Measurements from ENCODE around the gene ETV2. TPM values are rescaled to one million over a fixed set of nuclear protein-coding genes. Genes with fewer than 3 reads are reported as not detected.
A peak's percentile ranks its signal among the peaks of the same experiment; 100 is the strongest.
"Not testable (repeated sequence)": the region's sequence is repeated elsewhere in the genome, so short reads cannot be mapped to it uniquely, and the experiment has no call there.

The ETV2 gene
- total RNA-seq, 1 experiment from 2014 or later: 0.75 TPM

DNA sequence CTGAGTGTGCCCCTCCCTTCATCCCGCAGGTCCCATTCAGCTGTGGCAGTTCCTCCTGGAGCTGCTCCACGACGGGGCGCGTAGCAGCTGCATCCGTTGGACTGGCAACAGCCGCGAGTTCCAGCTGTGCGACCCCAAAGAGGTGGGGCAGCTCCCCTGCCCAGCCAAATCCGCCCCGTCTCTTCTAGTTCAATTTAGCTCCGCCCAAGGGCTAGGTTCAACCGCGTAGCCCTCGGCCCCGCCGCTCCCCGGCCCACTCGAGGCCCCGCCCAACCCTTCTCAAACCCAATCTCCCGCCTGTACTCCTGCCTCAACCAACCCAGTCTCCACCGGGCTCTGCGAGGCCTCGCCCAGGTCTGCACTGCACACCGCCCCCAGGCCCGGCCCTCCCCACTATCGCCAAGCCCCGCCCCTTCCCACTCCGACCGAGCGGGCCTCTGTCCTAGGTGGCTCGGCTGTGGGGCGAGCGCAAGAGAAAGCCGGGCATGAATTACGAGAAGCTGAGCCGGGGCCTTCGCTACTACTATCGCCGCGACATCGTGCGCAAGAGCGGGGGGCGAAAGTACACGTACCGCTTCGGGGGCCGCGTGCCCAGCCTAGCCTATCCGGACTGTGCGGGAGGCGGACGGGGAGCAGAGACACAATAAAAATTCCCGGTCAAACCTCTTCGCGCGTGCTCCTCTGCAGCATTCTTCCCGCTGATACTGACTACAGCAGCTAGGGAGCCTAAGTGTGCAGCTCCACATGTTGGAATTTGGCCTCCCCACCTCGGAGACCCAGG, 2.9 kb downstream of the ETV2 start:
- Histone ChIP-seq H3K9me3 (ENCODE audit: low read length) (no peaks in the 10 kb centered on the region), H3K4me1 (ENCODE audit: low read length) (peaks cover 49% of the 10 kb centered on the region), H3K27ac (ENCODE audit: low read length) (peak overlapping the region; percentile 36), H4K20me1 (ENCODE audit: insufficient read depth, low read depth, low read length) (no peaks in the 10 kb centered on the region; the same call in 1 of the 2 replicates), H3K79me2 (ENCODE audit: low read length) (peaks cover 12% of the 10 kb centered on the region), H3K36me3 (ENCODE audit: insufficient read depth, low read length) (no peaks in the 10 kb centered on the region), H3K27me3 (ENCODE audit: low read length) (no peaks in the 10 kb centered on the region), H3K4me3 (ENCODE audit: low read length) (peak overlapping the region; percentile 77), H3K9ac (ENCODE audit: low read length) (peak overlapping the region; percentile 80), H3K4me2 (ENCODE audit: low read depth, low read length, poor library complexity, severe bottlenecking) (peak overlapping the region; percentile 98), H3K9me2 (replicated peaks; ENCODE audit: insufficient read depth, low read length) (no peaks in the 10 kb centered on the region), H2AFZ (ENCODE audit: low read length) (peak overlapping the region; percentile 30; the same call in 1 of the 2 replicates)
- peak; percentile 98 for DNase-seq

DNA sequence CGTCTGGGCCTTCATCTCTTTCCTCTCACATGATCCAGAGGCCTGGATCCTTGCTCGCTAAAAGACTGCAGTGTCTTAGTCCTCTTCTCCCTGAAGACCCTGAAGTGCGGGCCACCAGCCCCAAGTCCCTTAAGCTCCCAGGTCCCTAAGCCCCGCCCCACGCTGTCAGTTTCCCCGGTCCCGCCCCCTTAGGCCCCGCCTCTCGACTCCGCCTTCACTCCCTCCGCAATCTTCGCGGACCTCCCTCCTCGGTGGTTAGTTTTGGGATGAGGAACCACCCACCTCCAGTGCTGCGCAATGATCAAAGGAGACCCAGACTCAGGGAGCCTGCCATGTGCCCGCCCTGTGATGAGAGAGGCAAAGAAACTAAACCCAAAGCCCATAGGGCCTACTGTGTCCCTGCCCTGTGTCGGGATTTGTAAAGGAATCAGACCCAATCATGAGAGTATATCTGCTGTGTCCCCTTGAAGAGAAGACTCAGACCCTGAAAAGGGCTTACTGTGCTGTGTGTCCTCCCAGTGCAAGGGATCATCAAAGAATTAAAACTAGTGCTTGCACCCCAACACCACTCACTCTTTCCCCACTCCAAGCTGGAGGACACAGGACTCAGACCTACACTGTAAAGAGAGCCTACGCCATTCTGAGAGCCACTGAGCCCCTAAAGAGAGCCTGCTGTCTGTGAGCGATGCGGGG, 3.6 kb downstream of the ETV2 start:
- Histone ChIP-seq H2AFZ (ENCODE audit: low read length) (peak overlapping the region; percentile 30; the same call in 1 of the 2 replicates), H3K79me2 (ENCODE audit: low read length) (peaks cover 20% of the 10 kb centered on the region), H3K36me3 (ENCODE audit: insufficient read depth, low read length) (no peaks in the 10 kb centered on the region), H3K9ac (ENCODE audit: low read length) (peak overlapping the region; percentile 29; the same call in 1 of the 2 replicates), H3K9me3 (ENCODE audit: low read length) (no peaks in the 10 kb centered on the region), H3K9me2 (replicated peaks; ENCODE audit: insufficient read depth, low read length) (no peaks in the 10 kb centered on the region), H3K4me2 (ENCODE audit: low read depth, low read length, poor library complexity, severe bottlenecking) (peak overlapping the region; percentile 98), H3K4me3 (ENCODE audit: low read length) (peak overlapping the region; percentile 7; the same call in 1 of the 2 replicates), H3K27ac (ENCODE audit: low read length) (no peak overlapping the region), H3K27me3 (ENCODE audit: low read length) (no peaks in the 10 kb centered on the region), H4K20me1 (ENCODE audit: insufficient read depth, low read depth, low read length) (no peaks in the 10 kb centered on the region; the same call in 1 of the 2 replicates), H3K4me1 (ENCODE audit: low read length) (peaks cover 53% of the 10 kb centered on the region)
- peak; percentile 90 for DNase-seq

DNA sequence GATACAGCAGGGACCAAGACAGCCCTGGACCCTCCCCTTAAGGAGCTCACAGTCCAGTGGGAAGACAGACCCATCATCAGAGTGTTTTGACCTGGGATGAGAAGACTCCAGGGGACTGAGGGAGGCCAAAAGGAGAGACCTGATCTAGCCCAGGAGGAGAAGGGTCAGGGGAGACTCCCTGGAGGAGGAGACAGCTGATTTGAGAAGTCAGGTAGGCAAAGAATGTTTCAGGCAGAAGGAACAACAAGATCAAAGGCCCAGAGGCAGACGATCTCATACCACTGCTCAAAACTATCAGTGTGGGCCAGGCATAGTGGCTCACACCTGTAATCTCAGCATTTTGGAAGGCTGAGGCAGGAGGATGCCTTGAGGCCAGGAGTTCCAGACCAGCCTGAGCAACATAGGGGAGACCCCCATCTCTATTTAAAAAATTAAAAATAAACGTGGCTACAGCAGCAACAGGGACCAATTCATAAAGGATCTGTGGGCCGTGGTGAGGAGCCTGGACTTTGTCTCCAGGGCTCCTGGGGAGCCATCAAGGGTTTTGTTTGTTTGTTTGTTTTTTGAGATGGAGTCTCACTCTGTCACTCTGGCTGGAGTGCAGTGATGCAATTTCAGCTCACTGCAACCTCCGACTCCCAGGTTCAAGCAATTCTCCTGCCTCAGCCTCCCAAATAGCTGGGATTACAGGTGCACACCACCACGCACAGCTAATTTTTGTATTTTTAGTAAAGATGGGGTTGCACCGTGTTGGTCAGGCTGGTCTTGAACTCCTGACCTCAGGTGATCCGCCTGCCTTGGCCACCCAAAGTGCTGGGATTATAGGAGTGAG, 4.4 kb downstream of the ETV2 start:
- Histone ChIP-seq H3K9ac (ENCODE audit: low read length) (no peak overlapping the region), H3K27me3 (ENCODE audit: low read length) (no peaks in the 10 kb centered on the region), H3K79me2 (ENCODE audit: low read length) (peaks cover 27% of the 10 kb centered on the region), H3K9me3 (ENCODE audit: low read length) (no peaks in the 10 kb centered on the region), H3K9me2 (replicated peaks; ENCODE audit: insufficient read depth, low read length) (no peaks in the 10 kb centered on the region), H3K27ac (ENCODE audit: low read length) (no peak overlapping the region), H4K20me1 (ENCODE audit: insufficient read depth, low read depth, low read length) (no peaks in the 10 kb centered on the region; the same call in 1 of the 2 replicates), H3K4me2 (ENCODE audit: low read depth, low read length, poor library complexity, severe bottlenecking) (no peak overlapping the region), H3K36me3 (ENCODE audit: insufficient read depth, low read length) (peaks cover 2% of the 10 kb centered on the region; the same call in 1 of the 2 replicates), H3K4me1 (ENCODE audit: low read length) (peaks cover 53% of the 10 kb centered on the region), H2AFZ (ENCODE audit: low read length) (no peak overlapping the region), H3K4me3 (ENCODE audit: low read length) (no peak overlapping the region)
- no peak for DNase-seq

DNA sequence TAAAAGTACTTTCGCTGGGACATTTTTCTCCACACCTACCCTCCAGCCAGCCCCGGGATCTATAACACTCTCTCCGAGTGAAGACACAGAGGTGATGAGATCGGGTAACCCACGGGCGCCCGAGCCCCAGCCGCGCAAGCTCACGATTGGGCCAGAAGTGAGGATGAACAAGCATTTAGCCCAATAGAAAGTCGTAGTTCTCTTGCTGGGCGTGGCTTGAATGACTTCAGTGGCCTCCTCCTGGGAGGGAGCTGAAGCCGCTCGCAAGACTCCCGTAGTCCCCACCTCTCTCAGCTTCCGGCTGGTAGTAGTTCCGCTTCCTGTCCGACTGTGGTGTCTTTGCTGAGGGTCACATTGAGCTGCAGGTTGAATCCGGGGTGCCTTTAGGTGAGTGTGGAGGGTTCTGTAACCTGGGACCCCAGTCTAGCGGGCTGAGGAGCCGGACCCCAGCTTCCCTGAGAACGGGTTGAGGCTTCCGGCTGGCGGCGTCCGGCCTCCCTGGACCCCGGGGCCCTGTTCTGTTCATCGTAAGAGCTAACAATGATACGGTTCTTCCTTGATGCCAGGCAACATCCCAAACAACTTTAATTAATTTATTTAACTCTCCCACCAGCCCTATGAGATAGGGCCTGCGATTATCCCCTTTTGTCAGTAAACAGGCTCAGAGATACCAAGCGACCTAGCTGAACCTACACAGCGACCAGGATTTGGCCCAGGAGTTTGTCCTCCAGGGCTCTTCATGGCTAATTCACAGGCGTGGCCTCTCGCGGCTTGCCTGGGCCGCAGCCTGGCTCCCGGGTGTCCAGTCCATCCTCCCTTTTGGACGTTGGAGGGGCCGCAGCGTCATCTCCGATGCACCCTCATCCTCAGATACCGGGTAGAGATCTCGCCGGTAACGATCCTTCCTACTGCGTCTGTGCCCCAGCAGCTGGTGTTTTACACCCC, 6.7 kb downstream of the ETV2 start, which contains the start of gene COX6B1:
TSS of gene COX6B1 (plus strand) at position 307 of the 945 bp plus-strand sequence. CDS start 2,921 bp downstream, outside the sequence.
- H3K4me3 ChIP-seq (ENCODE audit: low read length): peak within 1 kb of the TSS; percentile 83
- H3K36me3 ChIP-seq (ENCODE audit: insufficient read depth, low read length): peaks cover 6% of the 10 kb centered on the region; the same call in 1 of the 2 replicates
- H3K4me2 ChIP-seq (ENCODE audit: low read depth, low read length, poor library complexity, severe bottlenecking): peak within 1 kb of the TSS; percentile 98
- no peaks in the 10 kb centered on the region for H3K9me3 ChIP-seq (ENCODE audit: low read length)
- H4K20me1 ChIP-seq (ENCODE audit: insufficient read depth, low read depth, low read length): no peaks in the 10 kb centered on the region; the same call in 1 of the 2 replicates
- peaks cover 33% of the 10 kb centered on the region for H3K4me1 ChIP-seq (ENCODE audit: low read length)
- H3K27me3 ChIP-seq (ENCODE audit: low read length): no peaks in the 10 kb centered on the region
- peaks cover 31% of the 10 kb centered on the region for H3K79me2 ChIP-seq (ENCODE audit: low read length)
- H3K9ac ChIP-seq (ENCODE audit: low read length): peak within 1 kb of the TSS; percentile 80
- peak; percentile 99 for DNase-seq
- H3K9me2 ChIP-seq (replicated peaks; ENCODE audit: insufficient read depth, low read length): no peaks in the 10 kb centered on the region
- no peak within 1 kb of the TSS; the same call in 1 of the 2 replicates for H2AFZ ChIP-seq (ENCODE audit: low read length)
- peak within 1 kb of the TSS; percentile 27; the same call in 1 of the 2 replicates for H3K27ac ChIP-seq (ENCODE audit: low read length)

DNA sequence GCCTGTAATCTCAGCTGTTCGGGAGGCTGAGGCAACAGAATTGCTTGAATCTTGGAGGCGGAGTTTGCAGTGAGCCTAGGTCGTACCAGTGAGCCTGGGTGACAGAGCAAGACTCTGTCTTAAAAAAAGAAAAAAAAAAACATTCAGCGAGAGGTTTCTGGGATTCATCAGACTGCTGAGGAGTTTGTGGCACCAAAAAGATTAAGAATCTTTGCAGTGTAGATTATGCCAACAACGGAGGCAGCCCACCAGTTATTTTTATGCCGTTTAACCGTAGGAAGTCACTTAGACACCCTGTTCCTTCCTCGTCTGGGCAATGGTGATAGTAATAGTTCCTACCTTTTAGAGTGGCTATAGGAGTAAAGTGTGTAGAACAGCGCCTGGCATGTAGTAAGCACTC, 9.0 kb downstream of the ETV2 start:
- H3K27me3 ChIP-seq (ENCODE audit: low read length): no peaks in the 10 kb centered on the region
- no peak overlapping the region for H3K9ac ChIP-seq (ENCODE audit: low read length)
- no peaks in the 10 kb centered on the region for H3K9me2 ChIP-seq (replicated peaks; ENCODE audit: insufficient read depth, low read length)
- no peak overlapping the region for H3K4me2 ChIP-seq (ENCODE audit: low read depth, low read length, poor library complexity, severe bottlenecking)
- no peaks in the 10 kb centered on the region; the same call in 1 of the 2 replicates for H4K20me1 ChIP-seq (ENCODE audit: insufficient read depth, low read depth, low read length)
- no peak for DNase-seq
- H3K79me2 ChIP-seq (ENCODE audit: low read length): peaks cover 31% of the 10 kb centered on the region
- H3K4me3 ChIP-seq (ENCODE audit: low read length): no peak overlapping the region
- peaks cover 14% of the 10 kb centered on the region for H3K4me1 ChIP-seq (ENCODE audit: low read length)
- H2AFZ ChIP-seq (ENCODE audit: low read length): no peak overlapping the region
- peaks cover 10% of the 10 kb centered on the region; the same call in 1 of the 2 replicates for H3K36me3 ChIP-seq (ENCODE audit: insufficient read depth, low read length)
- no peak overlapping the region for H3K27ac ChIP-seq (ENCODE audit: low read length)
- H3K9me3 ChIP-seq (ENCODE audit: low read length): no peaks in the 10 kb centered on the region

DNA sequence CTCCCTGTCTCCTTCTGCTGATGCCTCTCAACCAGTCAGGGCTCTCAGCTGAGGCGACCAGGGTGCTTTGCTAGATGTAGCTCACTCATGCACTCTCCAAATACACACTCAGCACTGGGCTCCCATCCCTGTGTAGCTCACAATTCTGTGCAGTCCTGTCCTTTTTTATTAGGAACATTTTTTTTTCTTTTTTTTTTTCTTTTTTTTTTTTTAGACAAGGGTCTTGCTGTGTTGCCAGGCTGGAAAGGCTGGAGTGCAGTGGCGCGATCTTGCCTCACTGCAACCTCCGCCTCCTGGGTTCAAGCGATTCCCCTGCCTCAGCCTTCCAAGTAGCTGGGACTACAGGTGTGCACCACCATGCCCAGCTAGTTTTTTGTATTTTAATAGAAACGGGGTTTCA, 13.3 kb downstream of the ETV2 start:
- not testable (repeated sequence) for H3K27me3 ChIP-seq (ENCODE audit: low read length); H3K9me2 ChIP-seq (replicated peaks; ENCODE audit: insufficient read depth, low read length); H3K9ac ChIP-seq (ENCODE audit: low read length); H4K20me1 ChIP-seq (ENCODE audit: insufficient read depth, low read depth, low read length); H3K9me3 ChIP-seq (ENCODE audit: low read length); H2AFZ ChIP-seq (ENCODE audit: low read length); H3K27ac ChIP-seq (ENCODE audit: low read length); H3K4me2 ChIP-seq (ENCODE audit: low read depth, low read length, poor library complexity, severe bottlenecking); H3K4me1 ChIP-seq (ENCODE audit: low read length); H3K4me3 ChIP-seq (ENCODE audit: low read length); DNase-seq
- peaks cover 27% of the 10 kb centered on the region for H3K36me3 ChIP-seq (ENCODE audit: insufficient read depth, low read length)
- peaks cover 15% of the 10 kb centered on the region for H3K79me2 ChIP-seq (ENCODE audit: low read length)

- no peak overlapping the region for H2AFZ ChIP-seq (ENCODE audit: low read length)
- no peak overlapping the region for H3K9ac ChIP-seq (ENCODE audit: low read length)
- H3K27ac ChIP-seq (ENCODE audit: low read length): no peak overlapping the region
- H3K9me2 ChIP-seq (replicated peaks; ENCODE audit: insufficient read depth, low read length): no peaks in the 10 kb centered on the region
- H3K36me3 ChIP-seq (ENCODE audit: insufficient read depth, low read length): peaks cover 27% of the 10 kb centered on the region
- H4K20me1 ChIP-seq (ENCODE audit: insufficient read depth, low read depth, low read length): no peaks in the 10 kb centered on the region
- no peak overlapping the region for H3K4me3 ChIP-seq (ENCODE audit: low read length)
- no peak overlapping the region for H3K4me2 ChIP-seq (ENCODE audit: low read depth, low read length, poor library complexity, severe bottlenecking)
- H3K79me2 ChIP-seq (ENCODE audit: low read length): peaks cover 7% of the 10 kb centered on the region
- no peaks in the 10 kb centered on the region for H3K9me3 ChIP-seq (ENCODE audit: low read length)
- no peak for DNase-seq
- no peaks in the 10 kb centered on the region for H3K4me1 ChIP-seq (ENCODE audit: low read length)
- no peaks in the 10 kb centered on the region for H3K27me3 ChIP-seq (ENCODE audit: low read length)
Measured at GRCh38 chr19:35655600-35655999, 14.1 kb downstream of the ETV2 start.
